Mesendoderm (in vitro differentiated cells): ENCODE results near the gene CDK6.

Source experiments
- DNase-seq: peaks from one replicate; pipeline ENCODE4 v3.0.0; 2013
- H2AK5ac ChIP-seq: 2 replicates; pipeline ENCODE4 v1.6.1; 2013; ENCODE audit warnings: low read length, inconsistent platforms
- H2BK120ac ChIP-seq: 2 replicates; pipeline ENCODE4 v1.6.1; 2013; ENCODE audit warnings: low read depth, mild to moderate bottlenecking, low read length, moderate library complexity, mixed read lengths
- H2BK15ac ChIP-seq: replicated peaks from 2 replicates; pipeline ENCODE4 v1.6.1; 2013; ENCODE audit warnings: low read depth, mild to moderate bottlenecking, moderate library complexity
- H2BK5ac ChIP-seq: 2 replicates; pipeline ENCODE4 v1.6.1; 2013; ENCODE audit warnings: low read length, inconsistent platforms
- H3K18ac ChIP-seq: 2 replicates; pipeline ENCODE4 v1.6.1; 2013; ENCODE audit warnings: mild to moderate bottlenecking, low read length, mixed read lengths
- H3K23ac ChIP-seq: one replicate; pipeline ENCODE4 v1.6.1; 2013; ENCODE audit warnings: low read length
- H3K27ac ChIP-seq: 2 replicates; pipeline ENCODE4 v1.5.1; 2013; ENCODE audit warnings: low read depth, mild to moderate bottlenecking, inconsistent platforms, low read length, moderate library complexity
- H3K27me3 ChIP-seq: 2 replicates; pipeline ENCODE4 v1.6.1; 2013; ENCODE audit warnings: low read length, control low read depth, mild to moderate bottlenecking, inconsistent platforms; ENCODE audit not compliant: insufficient read depth, poor library complexity
- H3K36me3 ChIP-seq: 2 replicates; pipeline ENCODE4 v1.6.1; 2013; ENCODE audit warnings: low read length, inconsistent platforms; ENCODE audit not compliant: control insufficient read depth, insufficient read depth
- H3K4ac ChIP-seq: one replicate; pipeline ENCODE4 v1.6.1; 2013; ENCODE audit warnings: low read depth, mild to moderate bottlenecking, low read length, moderate library complexity
- H3K4me1 ChIP-seq: 2 replicates; pipeline ENCODE4 v1.6.1; 2013; ENCODE audit warnings: low read depth, low read length, inconsistent platforms; ENCODE audit not compliant: control insufficient read depth
- H3K4me2 ChIP-seq: 2 replicates; pipeline ENCODE4 v1.6.1; 2013; ENCODE audit warnings: low read length
- H3K4me3 ChIP-seq: 2 replicates; pipeline ENCODE4 v1.5.1; 2013; ENCODE audit warnings: mild to moderate bottlenecking, low read length
- H3K56ac ChIP-seq: one replicate; pipeline ENCODE4 v1.6.1; 2013; ENCODE audit warnings: low read length
- H3K79me1 ChIP-seq: 2 replicates; pipeline ENCODE4 v1.6.1; 2013; ENCODE audit warnings: low read length, inconsistent platforms
- H3K79me2 ChIP-seq: 2 replicates; pipeline ENCODE4 v1.6.1; 2013; ENCODE audit warnings: mild to moderate bottlenecking, low read length; ENCODE audit not compliant: control insufficient read depth, insufficient read depth
- H3K9ac ChIP-seq: 2 replicates; pipeline ENCODE4 v1.6.1; 2013; ENCODE audit warnings: low read length, inconsistent platforms
- H4K5ac ChIP-seq: one replicate; pipeline ENCODE4 v1.6.1; 2013; ENCODE audit warnings: low read length
- H4K8ac ChIP-seq: one replicate; pipeline ENCODE4 v1.6.1; 2013; ENCODE audit warnings: low read depth, mild to moderate bottlenecking, control low read depth, low read length, moderate library complexity
- WGBS: extraction: QIAGEN DNeasy Blood & Tissue Kit; methylation state at CpG from one replicate; pipeline ENCODE4 v1.1.7; 2013; ENCODE audit warnings: low lambda C conversion rate, missing lambda C conversion rate; ENCODE audit not compliant: insufficient coverage; ENCODE audit errors: extremely low coverage; 5-methylcytosine and 5-hydroxymethylcytosine counted together

CDK6 gene

GRCh38 chr7:92725161-92725925 lies 111.0 kb downstream of the CDK6 start:
- no CpG with 5 or more reads among the region's 14 CpGs for WGBS
- Histone ChIP-seq H3K4ac (peak overlapping the region; percentile 31), H3K79me2 (no peaks in the 10 kb centered on the region), H4K8ac (no peak overlapping the region), H4K5ac (no peak overlapping the region), H2BK120ac (no peak overlapping the region), H3K4me1 (peaks cover 4% of the 10 kb centered on the region), H3K4me2 (no peak overlapping the region), H3K36me3 (no peaks in the 10 kb centered on the region), H3K27me3 (no peaks in the 10 kb centered on the region), H3K79me1 (no peaks in the 10 kb centered on the region), H3K27ac (no peak overlapping the region), H3K56ac (no peak overlapping the region), H3K9ac (no peak overlapping the region), H3K23ac (no peak overlapping the region), H2AK5ac (no peak overlapping the region), H2BK5ac (no peak overlapping the region), H2BK15ac (no peak overlapping the region), H3K4me3 (no peak overlapping the region), H3K18ac (no peak overlapping the region)
- DNase-seq, result no peak

- Histone ChIP-seq H4K5ac (no peak overlapping the region), H3K27me3 (no peaks in the 10 kb centered on the region), H3K27ac (no peak overlapping the region), H3K36me3 (no peaks in the 10 kb centered on the region), H3K79me2 (no peaks in the 10 kb centered on the region), H3K79me1 (no peaks in the 10 kb centered on the region), H3K4me1 (peaks cover 4% of the 10 kb centered on the region), H3K9ac (no peak overlapping the region), H2AK5ac (no peak overlapping the region), H3K23ac (peak overlapping the region; percentile 57), H3K4me3 (no peak overlapping the region), H3K4ac (no peak overlapping the region), H3K18ac (no peak overlapping the region), H3K56ac (no peak overlapping the region), H4K8ac (no peak overlapping the region), H2BK120ac (no peak overlapping the region), H2BK5ac (no peak overlapping the region), H3K4me2 (no peak overlapping the region), H2BK15ac (no peak overlapping the region)
- DNase-seq, result peak; percentile 42
- WGBS, result no CpG with 5 or more reads among the region's 5 CpGs
Observed at GRCh38 chr7:92723943-92724342, 112.4 kb downstream of the CDK6 start.

GRCh38 chr7:92723205-92723604 lies 113.2 kb downstream of the CDK6 start:
- H3K4ac ChIP-seq, result no peak overlapping the region
- peaks cover 4% of the 10 kb centered on the region for H3K4me1 ChIP-seq
- no peak overlapping the region for H3K27ac ChIP-seq
- H3K27me3 ChIP-seq, result no peaks in the 10 kb centered on the region
- H2BK5ac ChIP-seq, result no peak overlapping the region
- DNase-seq, result peak; percentile 33
- H3K79me1 ChIP-seq, result no peaks in the 10 kb centered on the region
- H4K8ac ChIP-seq, result no peak overlapping the region
- H3K9ac ChIP-seq, result no peak overlapping the region
- no peak overlapping the region for H2BK120ac ChIP-seq
- H3K23ac ChIP-seq, result no peak overlapping the region
- WGBS, result no CpG with 5 or more reads among the region's 2 CpGs
- no peak overlapping the region for H3K18ac ChIP-seq
- no peaks in the 10 kb centered on the region for H3K36me3 ChIP-seq
- H3K56ac ChIP-seq, result no peak overlapping the region
- H3K4me3 ChIP-seq, result no peak overlapping the region
- no peak overlapping the region for H3K4me2 ChIP-seq
- H3K79me2 ChIP-seq, result no peaks in the 10 kb centered on the region
- no peak overlapping the region for H4K5ac ChIP-seq
- H2AK5ac ChIP-seq, result no peak overlapping the region
- H2BK15ac ChIP-seq, result no peak overlapping the region

- Histone ChIP-seq H3K79me2 (no peaks in the 10 kb centered on the region), H2BK15ac (no peak overlapping the region), H3K18ac (peak overlapping the region; percentile 60), H2BK120ac (no peak overlapping the region), H3K36me3 (no peaks in the 10 kb centered on the region), H3K4ac (no peak overlapping the region), H2AK5ac (no peak overlapping the region), H3K4me3 (no peak overlapping the region), H3K79me1 (no peaks in the 10 kb centered on the region), H3K56ac (no peak overlapping the region), H3K27me3 (no peaks in the 10 kb centered on the region), H3K27ac (no peak overlapping the region), H3K9ac (no peak overlapping the region), H2BK5ac (no peak overlapping the region), H4K5ac (no peak overlapping the region), H3K4me1 (peaks cover 4% of the 10 kb centered on the region), H3K4me2 (no peak overlapping the region), H3K23ac (no peak overlapping the region), H4K8ac (no peak overlapping the region)
- no peak for DNase-seq
- no CpG with 5 or more reads among the region's 1 CpG for WGBS
Observed at GRCh38 chr7:92722541-92722940, 113.8 kb downstream of the CDK6 start.

GRCh38 chr7:92720604-92721350 lies 115.6 kb downstream of the CDK6 start:
- no peak overlapping the region for H2BK120ac ChIP-seq
- H3K4me3 ChIP-seq, result no peak overlapping the region
- H4K8ac ChIP-seq, result no peak overlapping the region
- H4K5ac ChIP-seq, result no peak overlapping the region
- H2BK15ac ChIP-seq, result no peak overlapping the region
- H3K79me2 ChIP-seq, result no peaks in the 10 kb centered on the region
- no peak overlapping the region for H3K18ac ChIP-seq
- no peak overlapping the region for H3K4me2 ChIP-seq
- H3K27ac ChIP-seq, result no peak overlapping the region
- peaks cover 4% of the 10 kb centered on the region for H3K4me1 ChIP-seq
- no peak overlapping the region for H3K9ac ChIP-seq
- H3K79me1 ChIP-seq, result no peaks in the 10 kb centered on the region
- H3K23ac ChIP-seq, result no peak overlapping the region
- H3K36me3 ChIP-seq, result no peaks in the 10 kb centered on the region
- no peak overlapping the region for H2BK5ac ChIP-seq
- H3K56ac ChIP-seq, result no peak overlapping the region
- H3K4ac ChIP-seq, result no peak overlapping the region
- H2AK5ac ChIP-seq, result no peak overlapping the region
- no peak for DNase-seq
- WGBS, result no CpG with 5 or more reads among the region's 4 CpGs
- no peaks in the 10 kb centered on the region for H3K27me3 ChIP-seq
